Ectodermal cell (in vitro differentiated cells): ENCODE data around the gene FGF9.

ENCODE experiments used
- H3K27ac ChIP-seq: 2 replicates; pipeline ENCODE4 v1.7.0; 2013; ENCODE audit warnings: mild to moderate bottlenecking, low read depth, low read length; ENCODE audit not compliant: insufficient read depth, poor library complexity, severe bottlenecking
- H3K27me3 ChIP-seq: 2 replicates; pipeline ENCODE4 v1.7.0; 2013; ENCODE audit warnings: mild to moderate bottlenecking, low read length; ENCODE audit not compliant: insufficient read depth, control insufficient read depth, poor library complexity, severe bottlenecking
- H3K36me3 ChIP-seq: one replicate; pipeline ENCODE4 v1.7.0; 2013; ENCODE audit warnings: low read length; ENCODE audit not compliant: control insufficient read depth, insufficient read depth
- H3K4me1 ChIP-seq: one replicate; pipeline ENCODE4 v1.7.0; 2013; ENCODE audit warnings: low read length; ENCODE audit not compliant: control insufficient read depth, insufficient read depth
- H3K4me3 ChIP-seq: 2 replicates; pipeline ENCODE4 v1.7.0; 2013; ENCODE audit warnings: low read depth, low read length, control low read depth; ENCODE audit not compliant: insufficient read depth
- H3K9me3 ChIP-seq: 2 replicates; pipeline ENCODE4 v1.7.0; 2013; ENCODE audit warnings: mild to moderate bottlenecking, low read length, moderate library complexity; ENCODE audit not compliant: control insufficient read depth
- WGBS, 2 experiments: methylation state at CpG; one replicate each; pipeline ENCODE4 v1.1.7; 2013; ENCODE audit warnings: missing lambda C conversion rate in 2 of 2; 5-methylcytosine and 5-hydroxymethylcytosine counted together

FGF9 gene

DNA sequence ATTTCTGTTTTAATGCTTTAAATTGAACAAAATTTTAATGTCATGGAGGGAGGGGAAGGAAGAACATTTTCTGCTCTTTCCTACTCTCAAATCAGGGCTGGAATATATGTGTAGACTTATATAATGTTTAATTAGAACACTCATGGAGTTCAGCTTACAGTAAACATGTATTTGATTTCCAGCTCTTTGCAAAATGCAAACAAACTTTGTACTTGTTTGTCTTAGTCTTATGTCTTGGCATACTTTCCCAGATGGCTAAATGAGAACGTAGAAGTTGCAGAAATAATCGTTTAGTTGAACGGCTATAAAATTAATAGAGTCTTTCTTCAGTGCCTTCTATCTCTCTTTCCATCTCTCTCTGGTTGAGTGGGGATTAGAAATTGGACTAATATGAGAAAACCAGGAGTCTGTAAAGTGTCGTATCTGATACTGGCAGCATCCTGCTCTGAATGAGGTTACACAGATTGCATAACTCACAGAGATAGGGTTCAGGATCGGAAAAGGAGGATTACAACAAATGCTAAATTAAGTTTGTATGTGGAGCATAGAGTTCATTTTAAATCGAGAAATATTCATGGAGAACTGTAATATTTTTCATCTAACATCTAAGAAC lies 82.3 kb downstream of the FGF9 start:
- no peak overlapping the region for H3K27ac ChIP-seq
- no peaks in the 10 kb centered on the region for H3K27me3 ChIP-seq
- no peaks in the 10 kb centered on the region for H3K36me3 ChIP-seq
- 95% methylated on average over 5 of the region's 6 CpGs for WGBS, 2 experiments
- H3K4me3 ChIP-seq: no peak overlapping the region
- peaks cover 6% of the 10 kb centered on the region for H3K4me1 ChIP-seq
- no peaks in the 10 kb centered on the region for H3K9me3 ChIP-seq
